NCI-H128 (cell line): ENCODE measurements around the gene TMEM175.
"Not testable (repeated sequence)": the region's sequence is repeated elsewhere in the genome, so short reads cannot be mapped to it uniquely, and the experiment has no call there.

ENCODE experiments used
- DNase-seq: peaks from one replicate; lab custom pipeline; 2025; ENCODE audit not compliant: unreplicated experiment; lab: John Stamatoyannopoulos, UW

TMEM175 gene

GRCh38 chr4:988726-989721 is 56.8 kb downstream of the TMEM175 start:
- no peak for DNase-seq

DNA sequence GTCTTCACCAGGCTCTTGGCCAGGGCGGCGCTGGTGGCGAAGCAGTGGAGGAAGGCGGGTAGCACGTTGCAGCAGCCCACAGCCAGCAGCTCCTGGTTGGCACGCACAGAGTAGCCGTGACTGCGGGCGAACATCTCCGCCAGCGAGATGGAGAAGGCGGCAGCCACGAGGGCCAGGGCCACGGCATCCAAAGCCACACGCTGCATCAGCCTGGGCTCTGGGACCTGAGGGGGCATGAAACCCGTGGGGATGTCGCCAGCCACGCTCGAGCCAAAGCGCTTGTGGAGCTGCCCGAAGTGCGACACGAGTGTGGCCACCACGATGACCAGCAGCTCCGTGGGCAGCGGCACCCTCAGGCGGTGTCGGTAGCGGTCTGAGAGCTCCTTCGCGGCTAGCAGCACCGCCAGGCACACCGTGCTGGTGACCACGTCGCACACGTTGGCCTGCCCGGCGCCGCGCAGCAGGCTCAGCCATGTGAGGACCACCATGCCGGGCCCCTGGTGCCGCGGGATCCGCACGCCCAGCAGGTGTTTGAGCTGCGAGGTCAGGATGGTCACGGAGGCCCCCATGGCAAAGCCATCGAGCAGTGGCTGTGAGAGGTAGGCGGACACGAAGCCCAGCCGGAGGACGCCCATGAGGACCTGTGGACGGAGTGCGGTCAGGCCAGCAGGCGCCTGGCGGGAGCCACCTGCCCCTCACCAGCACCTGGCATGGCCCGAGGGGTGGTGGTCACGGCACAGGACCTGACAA is 57.6 kb downstream of the TMEM175 start:
- no peak for DNase-seq

DNA sequence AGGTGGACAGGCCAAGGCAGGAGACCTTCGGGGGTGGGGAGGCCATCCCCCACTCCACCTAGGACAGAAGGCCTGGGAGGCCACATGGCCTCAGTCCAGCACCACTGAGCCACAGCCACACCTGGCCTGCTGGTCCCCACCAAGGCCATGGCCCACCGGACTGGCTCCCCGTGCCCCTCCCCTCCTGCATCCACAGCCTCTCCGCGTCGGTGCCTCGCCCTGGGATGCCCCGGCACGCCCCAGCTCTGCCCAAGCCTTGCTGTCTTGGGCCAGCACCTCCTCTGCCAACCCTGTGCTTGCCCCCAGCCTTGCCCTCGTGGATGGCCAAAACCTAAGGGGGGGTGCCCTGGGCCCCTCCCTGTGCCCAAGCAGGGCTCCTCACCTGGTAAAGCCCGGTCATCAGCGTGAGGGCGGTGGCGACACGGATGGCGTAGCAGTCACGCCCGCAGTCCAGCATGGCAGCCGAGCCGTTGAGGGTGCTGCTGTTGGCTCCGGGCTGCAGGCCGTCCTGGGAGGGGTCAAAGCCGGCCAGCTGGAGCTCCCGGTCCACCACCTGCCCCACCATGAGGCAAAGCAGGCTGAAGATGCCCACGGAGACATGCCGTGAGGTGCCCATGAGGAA is 58.6 kb downstream of the TMEM175 start:
- no peak for DNase-seq

- no peak for DNase-seq
Observed at GRCh38 chr4:991451-992296, 59.4 kb downstream of the TMEM175 start.

DNA sequence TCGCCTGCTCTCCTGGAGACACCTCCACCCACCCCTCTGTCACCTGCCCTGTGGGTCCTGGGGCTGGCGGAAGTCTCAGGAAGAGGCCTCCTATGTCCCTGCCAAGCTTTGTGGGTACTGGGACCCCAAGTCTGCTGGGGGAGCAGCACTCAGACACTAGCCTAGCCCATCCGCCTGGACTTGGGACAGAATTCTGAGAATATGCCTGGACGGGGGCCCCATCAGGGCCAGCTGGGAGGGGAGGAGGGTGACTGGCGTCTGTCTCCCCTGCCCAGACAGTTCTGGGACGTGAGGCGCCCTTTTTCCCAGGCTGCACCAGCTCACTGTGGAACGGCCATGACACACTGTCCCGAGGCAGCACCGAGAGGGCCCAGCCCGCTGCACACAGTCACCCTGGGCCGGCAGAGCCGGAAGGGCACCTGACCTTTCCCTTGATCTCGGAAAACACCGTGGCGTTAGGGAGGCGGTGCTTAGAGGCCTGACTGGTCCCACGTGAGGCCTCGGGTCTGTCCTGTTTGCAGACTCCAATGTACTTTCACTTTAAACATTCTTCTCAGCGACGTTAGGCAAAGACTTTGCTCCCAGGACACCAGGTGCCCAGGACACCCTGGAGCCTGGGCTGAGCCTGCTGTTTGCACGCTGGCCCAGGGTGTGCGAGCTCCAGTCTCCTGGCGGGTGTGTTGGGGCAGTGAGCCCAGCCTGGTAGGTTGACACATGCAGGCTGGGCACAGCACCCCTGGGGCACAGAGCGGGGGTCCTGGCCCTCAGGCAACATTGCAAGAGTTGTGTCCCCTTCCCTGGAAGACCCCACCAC is 60.2 kb downstream of the TMEM175 start:
- DNase-seq, result no peak

- no peak for DNase-seq
Observed at GRCh38 chr4:993111-994029, 61.1 kb downstream of the TMEM175 start, which contains the start of gene SLC26A1. TSS of gene SLC26A1 (minus strand) at chr4:993404. CDS start at chr4:991703, 1,701 bp downstream.

DNA sequence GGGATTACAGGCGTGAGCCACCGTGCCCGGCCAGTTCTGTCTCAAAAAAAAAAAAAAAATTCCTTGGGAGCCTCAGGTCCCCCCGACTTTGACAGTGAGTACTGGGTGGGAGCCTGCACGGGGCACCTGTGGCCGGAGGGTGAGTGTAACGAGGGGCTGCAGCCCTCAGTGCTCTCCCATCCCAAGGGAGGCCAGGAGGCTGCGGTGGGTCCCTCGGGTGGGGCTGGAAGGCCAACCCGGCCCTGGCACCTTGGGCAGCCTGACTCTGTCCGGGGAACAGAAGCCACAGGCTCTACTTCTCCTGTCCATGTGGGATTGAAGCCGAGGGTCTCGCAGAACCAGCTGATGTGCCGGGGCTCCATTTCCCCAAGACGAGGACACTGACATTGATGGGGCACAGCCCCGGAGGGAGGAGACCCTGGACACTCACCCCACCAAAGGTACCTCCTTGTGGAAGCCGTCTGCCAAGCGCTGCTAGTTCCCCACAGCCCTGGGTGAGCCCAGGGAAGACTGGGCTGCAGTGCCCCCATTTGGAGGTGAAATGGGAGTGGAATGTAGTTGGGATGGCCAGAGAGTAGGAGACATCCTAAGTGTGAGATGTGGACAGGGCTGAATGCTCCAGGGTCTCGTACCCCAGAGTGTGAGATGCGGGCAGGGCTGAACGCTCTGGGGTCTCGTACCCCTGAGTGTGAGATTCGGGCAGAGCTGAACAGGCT is 63.2 kb downstream of the TMEM175 start:
- no peak for DNase-seq

GRCh38 chr4:996030-996996 is 64.1 kb downstream of the TMEM175 start:
- DNase-seq, result no peak

DNA sequence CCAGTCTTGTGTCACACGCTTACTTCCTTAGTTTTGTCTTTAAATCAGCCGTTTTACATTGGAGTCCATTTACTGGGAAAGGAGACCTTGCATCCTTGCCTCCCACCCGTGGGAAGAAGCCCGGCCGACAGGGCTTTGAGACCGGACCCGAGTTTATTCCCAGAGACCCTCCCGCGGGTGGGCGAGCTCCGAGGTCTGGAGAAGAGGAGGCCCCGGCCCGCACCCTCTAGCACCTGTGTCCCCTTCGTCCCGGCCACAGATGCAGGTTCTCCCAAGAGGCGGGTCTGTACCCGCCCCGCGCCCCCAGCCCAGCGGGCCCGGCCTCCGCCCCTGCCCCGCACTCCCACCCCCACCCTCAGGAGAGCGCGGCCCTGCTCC is 64.7 kb downstream of the TMEM175 start:
- DNase-seq, result no peak

DNA sequence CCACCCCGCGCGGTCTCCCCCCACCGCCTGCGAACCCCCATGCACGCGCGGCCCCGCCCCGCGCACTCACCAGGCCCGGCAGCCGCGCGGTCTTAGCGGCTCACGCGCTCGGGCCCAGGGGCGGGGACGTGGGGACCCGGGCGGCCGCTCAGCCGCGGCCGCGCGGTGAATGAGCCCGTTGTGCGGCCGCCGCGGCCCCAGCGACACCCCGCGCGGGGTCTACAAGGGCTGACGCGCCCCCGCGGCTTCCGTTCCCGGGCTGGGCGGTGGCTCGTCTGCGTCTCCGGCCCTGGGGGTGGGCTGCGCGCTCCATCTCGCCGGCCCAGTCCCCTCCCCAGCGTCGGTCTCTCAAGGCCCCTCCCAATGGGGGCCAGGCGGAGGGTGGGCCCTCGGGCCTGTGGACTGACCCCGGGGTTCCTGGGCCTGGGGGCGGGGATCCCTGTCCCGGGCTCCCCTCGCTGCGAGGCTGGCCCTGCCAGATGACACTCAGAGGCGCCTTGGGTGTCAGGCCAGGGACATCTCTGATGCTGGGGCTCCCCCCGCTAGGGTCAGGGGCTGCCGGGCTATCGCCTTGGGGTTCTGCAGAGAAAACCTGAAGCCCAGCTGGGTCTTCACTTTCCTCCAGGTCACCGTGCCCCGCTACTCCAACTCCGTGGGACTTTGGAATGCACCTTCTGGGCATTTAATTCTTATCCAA is 65.3 kb downstream of the TMEM175 start:
- DNase-seq, result no peak

GRCh38 chr4:998096-998691 is 65.9 kb downstream of the TMEM175 start:
- DNase-seq, result no peak

DNA sequence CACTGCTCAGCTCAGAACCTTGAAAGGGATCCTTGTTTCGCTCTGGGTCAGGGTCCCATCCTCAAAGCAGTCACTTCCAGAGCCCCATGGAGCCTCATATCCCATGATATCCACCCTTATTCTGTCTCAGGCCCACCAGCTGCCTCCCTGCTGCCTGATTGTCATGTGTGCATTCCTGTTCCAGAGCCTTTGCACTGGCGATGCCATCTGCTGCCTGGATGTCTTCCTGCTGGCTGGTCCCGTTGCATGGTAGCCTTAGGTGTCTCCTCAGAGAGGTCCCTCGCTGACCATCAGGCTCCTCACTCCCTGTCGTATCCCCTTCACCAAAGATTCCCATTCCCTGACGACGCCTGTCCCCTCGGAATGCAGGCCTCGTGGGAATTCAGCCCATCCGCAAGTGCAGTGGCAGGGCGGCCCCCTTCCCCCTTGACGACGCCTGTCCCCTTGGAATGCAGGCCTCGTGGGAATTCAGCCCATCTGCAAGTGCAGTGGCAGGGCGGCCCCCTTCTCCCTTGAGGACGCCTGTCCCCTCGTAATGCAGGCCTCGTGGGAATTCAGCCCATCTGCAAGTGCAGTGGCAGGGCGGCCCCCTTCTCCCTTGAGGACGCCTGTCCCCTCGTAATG is 67.1 kb downstream of the TMEM175 start:
- DNase-seq, result not testable (repeated sequence)

GRCh38 chr4:999882-1000425 is 67.7 kb downstream of the TMEM175 start:
- DNase-seq, result no peak

- no peak for DNase-seq
Observed at GRCh38 chr4:1000686-1001260, 68.5 kb downstream of the TMEM175 start.
